Measurements from ENCODE around the gene GALK1. TPM values are rescaled to one million over a fixed set of nuclear protein-coding genes. Genes with fewer than 3 reads are reported as not detected.

The GALK1 gene
- total RNA-seq, 1 experiment from 2014 or later: 75.0 TPM

- no peak for ATAC-seq
- intact Hi-C loops (cut with micrococcal nuclease): no loop called here
These were observed 989 bp upstream of the GALK1 start for GRCh38 chr17:75765981-75766380.

GRCh38 chr17:75764417-75764710 lies 628 bp downstream of the GALK1 start:
- Histone ChIP-seq H3K4me3 (ENCODE audit: low read length) (peak overlapping the region; percentile 86), H3K36me3 (ENCODE audit: low read depth, low read length) (no peaks in the 10 kb centered on the region), H3K27me3 (ENCODE audit: low read length) (no peaks in the 10 kb centered on the region), H3K9ac (ENCODE audit: low read length) (peak overlapping the region; percentile 84), H3F3A (ENCODE audit: low read length, unreplicated experiment) (no peaks in the 10 kb centered on the region), H4K20me1 (ENCODE audit: low read length) (no peaks in the 10 kb centered on the region), H3K9me3 (ENCODE audit: low read length) (no peaks in the 10 kb centered on the region), H3K79me2 (ENCODE audit: low read length) (peaks cover 5% of the 10 kb centered on the region; the same call in 1 of the 2 replicates), H3K9me2 (replicated peaks; ENCODE audit: low read length) (no peaks in the 10 kb centered on the region), H3K27ac (ENCODE audit: low read length) (0 out of 2 replicates have a peak overlapping the region, but pooled peaks have one; percentile 10), H2AFZ (ENCODE audit: low read length) (peak overlapping the region; percentile 96), H3K4me1 (ENCODE audit: insufficient read depth, low read length) (peaks cover 12% of the 10 kb centered on the region), H3K4me2 (ENCODE audit: low read length) (peak overlapping the region; percentile 87)
- DNase-seq (no peak), ATAC-seq (no peak)
- ChIA-PET CTCF (interaction anchor here (0.7 to 1.3 kb wide), 3 partner anchors 16 to 53 kb away, joined by 3 to 12 read pairs (median 4); a partner anchor contains a TSS), POLR2A (ENCODE audit: unreplicated experiment) (interaction anchor here (1.0 kb wide), 2 partner anchors 12 to 16 kb away, joined by 3 read pairs; no protein-coding TSS in a partner anchor)
- intact Hi-C loops (cut with micrococcal nuclease): no loop called here
- no TSS peak for BruUV-seq (replicated peaks)
- TF ChIP-seq, protein P1, sequence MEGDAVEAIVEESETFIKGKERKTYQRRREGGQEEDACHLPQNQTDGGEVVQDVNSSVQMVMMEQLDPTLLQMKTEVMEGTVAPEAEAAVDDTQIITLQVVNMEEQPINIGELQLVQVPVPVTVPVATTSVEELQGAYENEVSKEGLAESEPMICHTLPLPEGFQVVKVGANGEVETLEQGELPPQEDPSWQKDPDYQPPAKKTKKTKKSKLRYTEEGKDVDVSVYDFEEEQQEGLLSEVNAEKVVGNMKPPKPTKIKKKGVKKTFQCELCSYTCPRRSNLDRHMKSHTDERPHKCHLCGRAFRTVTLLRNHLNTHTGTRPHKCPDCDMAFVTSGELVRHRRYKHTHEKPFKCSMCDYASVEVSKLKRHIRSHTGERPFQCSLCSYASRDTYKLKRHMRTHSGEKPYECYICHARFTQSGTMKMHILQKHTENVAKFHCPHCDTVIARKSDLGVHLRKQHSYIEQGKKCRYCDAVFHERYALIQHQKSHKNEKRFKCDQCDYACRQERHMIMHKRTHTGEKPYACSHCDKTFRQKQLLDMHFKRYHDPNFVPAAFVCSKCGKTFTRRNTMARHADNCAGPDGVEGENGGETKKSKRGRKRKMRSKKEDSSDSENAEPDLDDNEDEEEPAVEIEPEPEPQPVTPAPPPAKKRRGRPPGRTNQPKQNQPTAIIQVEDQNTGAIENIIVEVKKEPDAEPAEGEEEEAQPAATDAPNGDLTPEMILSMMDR (conservative IDR thresholded peaks at IDR 0.05; ENCODE audit: low read depth, low read length): no peak
- TF ChIP-seq EZH2phosphoT487 (IDR thresholded peaks at IDR 0.05; ENCODE audit: borderline replicate concordance, low read length): no peak
- TF ChIP-seq EZH2 (IDR thresholded peaks at IDR 0.05; ENCODE audit: low read length, unreplicated experiment): no peak

More at GRCh38 chr17:75765981-75766380, 989 bp upstream of the GALK1 start:
- no peaks in the 10 kb centered on the region for H3K36me3 ChIP-seq (ENCODE audit: low read depth, low read length)
- H3K4me2 ChIP-seq (ENCODE audit: low read length): no peak overlapping the region
- no peak overlapping the region for H3K27ac ChIP-seq (ENCODE audit: low read length)
- H3K9me2 ChIP-seq (replicated peaks; ENCODE audit: low read length): no peaks in the 10 kb centered on the region
- no peaks in the 10 kb centered on the region for H3F3A ChIP-seq (ENCODE audit: low read length, unreplicated experiment)
- no peak overlapping the region for H3K4me3 ChIP-seq (ENCODE audit: low read length)
- DNase-seq: no peak
- H3K9me3 ChIP-seq (ENCODE audit: low read length): no peaks in the 10 kb centered on the region
- no peak overlapping the region for H3K9ac ChIP-seq (ENCODE audit: low read length)
- BruUV-seq (replicated peaks): no TSS peak
- CTCF ChIA-PET: interaction anchor here (0.7 to 1.0 kb wide), 3 partner anchors 18 to 86 kb away, joined by 3 to 5 read pairs (median 4); no protein-coding TSS in a partner anchor
- POLR2A ChIA-PET (ENCODE audit: unreplicated experiment): interaction anchor here (0.6 to 0.9 kb wide), 2 partner anchors 10 to 14 kb away, joined by 3 to 5 read pairs; no protein-coding TSS in a partner anchor
- TF ChIP-seq EZH2 (IDR thresholded peaks at IDR 0.05; ENCODE audit: low read length, unreplicated experiment) (no peak), EZH2phosphoT487 (IDR thresholded peaks at IDR 0.05; ENCODE audit: borderline replicate concordance, low read length) (no peak)
- TF ChIP-seq, protein P1 (conservative IDR thresholded peaks at IDR 0.05; ENCODE audit: low read depth, low read length): no peak
- H3K79me2 ChIP-seq (ENCODE audit: low read length): peaks cover 5% of the 10 kb centered on the region; the same call in 1 of the 2 replicates
- H3K4me1 ChIP-seq (ENCODE audit: insufficient read depth, low read length): peaks cover 16% of the 10 kb centered on the region
- no peak overlapping the region for H2AFZ ChIP-seq (ENCODE audit: low read length)
- no peaks in the 10 kb centered on the region for H3K27me3 ChIP-seq (ENCODE audit: low read length)
- H4K20me1 ChIP-seq (ENCODE audit: low read length): no peaks in the 10 kb centered on the region

DNA sequence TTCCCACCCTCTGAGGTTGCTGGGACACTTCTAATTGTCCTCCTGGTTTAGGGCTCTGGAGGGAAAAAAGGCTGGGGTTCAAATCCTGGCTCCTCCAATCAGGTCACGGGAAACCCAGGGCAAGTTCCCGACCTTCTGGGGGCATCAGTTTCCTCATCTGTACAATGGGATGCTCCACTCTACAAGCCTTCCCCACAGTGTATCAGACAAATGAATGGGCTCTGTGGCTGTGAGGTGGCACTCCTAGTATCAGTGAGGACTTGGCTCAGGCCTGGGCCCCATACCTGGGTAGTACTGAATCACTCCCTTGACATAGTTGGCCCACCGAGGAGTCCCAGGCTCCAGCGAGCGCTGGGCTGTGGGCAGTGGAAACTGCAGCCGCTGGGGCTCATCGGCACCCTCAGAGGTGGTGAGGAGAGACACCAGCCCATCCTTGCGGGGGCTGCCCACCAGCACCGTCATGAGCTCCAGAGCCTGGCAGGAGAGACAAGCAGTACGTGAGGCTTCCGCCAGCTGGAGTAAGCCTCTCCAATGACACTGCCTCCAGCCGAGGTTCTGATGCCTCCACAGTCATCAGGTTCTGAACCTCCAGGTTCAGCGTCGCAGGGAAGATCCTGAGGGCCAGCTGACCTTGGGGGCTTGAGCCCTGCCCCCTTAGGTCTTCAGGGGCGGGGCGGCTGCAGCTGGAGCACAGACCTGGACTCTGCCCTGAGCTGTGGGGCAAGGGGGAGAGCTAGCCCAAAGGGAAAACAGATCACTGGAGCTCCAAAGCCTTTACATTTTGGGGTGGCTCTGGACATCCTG lies 1.2 kb downstream of the GALK1 start:
- H3K9me2 ChIP-seq (replicated peaks; ENCODE audit: low read length): no peaks in the 10 kb centered on the region
- peaks cover 11% of the 10 kb centered on the region for H3K4me1 ChIP-seq (ENCODE audit: insufficient read depth, low read length)
- BruUV-seq (replicated peaks): no TSS peak
- H4K20me1 ChIP-seq (ENCODE audit: low read length): no peaks in the 10 kb centered on the region
- H3K9me3 ChIP-seq (ENCODE audit: low read length): no peaks in the 10 kb centered on the region
- intact Hi-C loops (cut with micrococcal nuclease): no loop called here
- peak overlapping the region; percentile 87 for H3K4me2 ChIP-seq (ENCODE audit: low read length)
- peak overlapping the region; percentile 96; the same call in 1 of the 2 replicates for H2AFZ ChIP-seq (ENCODE audit: low read length)
- H3K9ac ChIP-seq (ENCODE audit: low read length): peak overlapping the region; percentile 84
- ChIA-PET CTCF (no interaction called here), POLR2A (ENCODE audit: unreplicated experiment) (no interaction called here)
- H3K27me3 ChIP-seq (ENCODE audit: low read length): no peaks in the 10 kb centered on the region
- no peaks in the 10 kb centered on the region for H3F3A ChIP-seq (ENCODE audit: low read length, unreplicated experiment)
- peak overlapping the region; percentile 86 for H3K4me3 ChIP-seq (ENCODE audit: low read length)
- no peak overlapping the region for H3K27ac ChIP-seq (ENCODE audit: low read length)
- peaks cover 5% of the 10 kb centered on the region; the same call in 1 of the 2 replicates for H3K79me2 ChIP-seq (ENCODE audit: low read length)
- no peak for ATAC-seq
- TF ChIP-seq EZH2 (IDR thresholded peaks at IDR 0.05; ENCODE audit: low read length, unreplicated experiment): no peak
- TF ChIP-seq, protein P1 (conservative IDR thresholded peaks at IDR 0.05; ENCODE audit: low read depth, low read length): no peak
- no peak for TF ChIP-seq EZH2phosphoT487 (IDR thresholded peaks at IDR 0.05; ENCODE audit: borderline replicate concordance, low read length)
- H3K36me3 ChIP-seq (ENCODE audit: low read depth, low read length): no peaks in the 10 kb centered on the region
- no peak for DNase-seq

Data from PC-3 (cell line).